Stimulated activated effector memory CD8-positive, alpha-beta T cell treated with anti-CD3 and anti-CD28 coated beads, Interleukin-12 subunit alpha, Interleukin-12 subunit beta, amount 100 ng/mL, for 72 hours (primary cell): ENCODE measurements around the gene EPB41L4A.
"Not testable (repeated sequence)": the region's sequence is repeated elsewhere in the genome, so short reads cannot be mapped to it uniquely, and the experiment has no call there.

Source experiments
- ATAC-seq: fragments of 150-1000 bp; cut with Tn5 transposase; 2 replicates; pipeline ENCODE4 v1.10.0; 2021
- DNase-seq, 2 donors: peaks; one replicate each; pipeline ENCODE4 v3.0.0; 2021 to 2022; ENCODE audit warnings: low spot score in 2 of 2
- H3K27ac Mint-ChIP-seq: one replicate; pipeline ENCODE4 v1.8.0; 2022; ENCODE audit warnings: mild to moderate bottlenecking, mixed read lengths
- H3K36me3 Mint-ChIP-seq: one replicate; pipeline ENCODE4 v1.8.0; 2022; ENCODE audit warnings: mild to moderate bottlenecking, mixed read lengths
- H3K4me1 Mint-ChIP-seq: one replicate; pipeline ENCODE4 v1.8.0; 2022; ENCODE audit warnings: mixed read lengths
- H3K4me3 Mint-ChIP-seq: one replicate; pipeline ENCODE4 v1.8.0; 2022; ENCODE audit warnings: mild to moderate bottlenecking, mixed read lengths
- H3K9me3 Mint-ChIP-seq: one replicate; pipeline ENCODE4 v1.8.0; 2022; ENCODE audit warnings: mixed read lengths

The EPB41L4A gene

DNA sequence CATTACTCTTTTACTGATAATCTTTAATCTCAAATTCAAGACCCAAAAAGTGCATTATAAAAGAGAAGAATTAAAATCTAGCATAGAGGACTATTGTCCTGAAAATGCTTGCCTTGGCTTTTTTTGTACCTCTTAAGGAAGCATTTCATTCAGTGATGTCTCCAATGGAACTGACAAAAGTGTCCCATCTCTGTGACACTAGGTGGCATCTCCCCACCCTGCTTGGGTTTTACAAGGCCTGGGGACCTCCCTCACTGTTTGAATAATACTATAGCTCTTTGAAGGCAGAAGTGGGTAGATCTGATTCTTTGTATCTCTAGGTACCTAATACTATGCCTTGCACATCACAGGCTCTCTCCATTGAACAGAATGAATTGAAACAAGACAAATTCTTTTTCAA lies 180.6 kb downstream of the EPB41L4A start:
- DNase-seq = no peak
- peak; percentile 21 for ATAC-seq
- Mint-ChIP-seq H3K9me3 (no peaks in the 10 kb centered on the region), H3K27ac (no peak overlapping the region), H3K36me3 (no peaks in the 10 kb centered on the region), H3K4me3 (no peak overlapping the region), H3K4me1 (no peaks in the 10 kb centered on the region)

GRCh38 chr5:112237456-112237855 lies 181.6 kb downstream of the EPB41L4A start:
- ATAC-seq (no peak), DNase-seq (no peak)
- H3K4me1 Mint-ChIP-seq = no peaks in the 10 kb centered on the region
- H3K9me3 Mint-ChIP-seq = no peaks in the 10 kb centered on the region
- no peak overlapping the region for H3K4me3 Mint-ChIP-seq
- no peak overlapping the region for H3K27ac Mint-ChIP-seq
- H3K36me3 Mint-ChIP-seq = no peaks in the 10 kb centered on the region

DNA sequence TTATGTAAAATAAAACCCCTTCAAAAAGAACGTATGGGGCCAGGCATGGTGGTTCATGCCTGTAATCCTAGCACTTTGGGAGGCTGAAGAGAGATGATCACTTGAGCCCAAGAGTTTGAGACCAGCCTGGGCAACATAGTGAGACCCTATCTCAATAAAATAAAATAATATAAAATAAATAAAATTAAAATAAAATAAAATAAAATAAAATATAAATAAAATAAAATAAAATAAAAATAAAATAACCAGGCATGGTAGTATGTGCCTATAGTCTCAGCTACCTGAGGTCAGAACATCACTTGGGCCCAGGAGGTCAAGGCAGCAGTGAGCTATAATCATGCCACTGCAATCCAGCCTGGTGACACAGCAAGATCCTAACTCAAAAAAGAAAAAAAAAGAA lies 185.1 kb downstream of the EPB41L4A start:
- DNase-seq (no peak), ATAC-seq (no peak)
- no peaks in the 10 kb centered on the region for H3K4me1 Mint-ChIP-seq
- no peaks in the 10 kb centered on the region for H3K9me3 Mint-ChIP-seq
- no peak overlapping the region for H3K4me3 Mint-ChIP-seq
- no peak overlapping the region for H3K27ac Mint-ChIP-seq
- no peaks in the 10 kb centered on the region for H3K36me3 Mint-ChIP-seq

DNA sequence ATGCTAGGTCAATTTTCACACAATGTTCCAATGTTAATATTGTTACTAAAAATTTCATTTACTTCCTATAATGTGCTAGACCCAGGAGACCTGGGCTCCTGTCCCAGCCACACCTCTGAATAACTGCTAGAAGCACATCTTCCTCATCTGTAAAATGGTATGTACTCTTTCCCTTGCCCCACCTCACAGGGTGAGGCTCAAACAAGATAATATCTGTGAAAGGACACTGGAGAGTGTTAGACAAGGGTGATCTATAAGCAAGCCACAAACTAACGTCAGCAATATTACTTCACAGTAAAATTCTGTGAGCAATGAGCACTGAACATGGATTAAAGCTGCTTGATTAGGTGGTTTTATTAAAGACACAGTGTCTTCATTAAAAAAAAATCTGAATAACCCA lies 186.4 kb downstream of the EPB41L4A start:
- ATAC-seq (no peak), DNase-seq (no peak)
- Mint-ChIP-seq H3K36me3 (no peaks in the 10 kb centered on the region), H3K4me1 (no peaks in the 10 kb centered on the region), H3K4me3 (no peak overlapping the region), H3K27ac (no peak overlapping the region), H3K9me3 (no peaks in the 10 kb centered on the region)

- no peak for DNase-seq
- H3K36me3 Mint-ChIP-seq = no peaks in the 10 kb centered on the region
- no peak for ATAC-seq
- H3K4me1 Mint-ChIP-seq = no peaks in the 10 kb centered on the region
- H3K27ac Mint-ChIP-seq = no peak overlapping the region
- no peaks in the 10 kb centered on the region for H3K9me3 Mint-ChIP-seq
- no peak overlapping the region for H3K4me3 Mint-ChIP-seq
These were observed 188.5 kb downstream of the EPB41L4A start for GRCh38 chr5:112230606-112231005.

DNA sequence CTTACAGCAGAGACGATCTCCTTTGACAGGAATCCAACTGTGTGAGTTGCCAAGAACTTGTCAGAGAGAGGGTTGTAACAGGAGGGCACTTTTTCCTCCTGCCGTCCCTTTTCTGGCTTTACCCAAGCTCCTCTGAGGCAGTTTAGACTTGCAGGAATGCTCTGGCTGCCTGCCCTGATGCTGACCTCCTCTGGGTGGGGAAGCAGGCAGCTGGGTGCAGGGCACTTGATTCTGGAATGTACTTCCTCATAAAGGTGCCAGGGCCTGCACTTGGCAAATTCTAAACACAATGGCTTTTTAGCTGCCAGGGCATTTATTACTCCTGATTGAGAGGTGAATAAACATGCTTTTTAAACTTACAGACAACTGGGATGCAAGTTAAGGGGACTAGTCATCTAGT lies 190.4 kb downstream of the EPB41L4A start:
- DNase-seq (no peak), ATAC-seq (no peak)
- Mint-ChIP-seq H3K9me3 (no peaks in the 10 kb centered on the region), H3K27ac (no peak overlapping the region), H3K4me1 (no peaks in the 10 kb centered on the region), H3K4me3 (no peak overlapping the region), H3K36me3 (no peaks in the 10 kb centered on the region)

DNA sequence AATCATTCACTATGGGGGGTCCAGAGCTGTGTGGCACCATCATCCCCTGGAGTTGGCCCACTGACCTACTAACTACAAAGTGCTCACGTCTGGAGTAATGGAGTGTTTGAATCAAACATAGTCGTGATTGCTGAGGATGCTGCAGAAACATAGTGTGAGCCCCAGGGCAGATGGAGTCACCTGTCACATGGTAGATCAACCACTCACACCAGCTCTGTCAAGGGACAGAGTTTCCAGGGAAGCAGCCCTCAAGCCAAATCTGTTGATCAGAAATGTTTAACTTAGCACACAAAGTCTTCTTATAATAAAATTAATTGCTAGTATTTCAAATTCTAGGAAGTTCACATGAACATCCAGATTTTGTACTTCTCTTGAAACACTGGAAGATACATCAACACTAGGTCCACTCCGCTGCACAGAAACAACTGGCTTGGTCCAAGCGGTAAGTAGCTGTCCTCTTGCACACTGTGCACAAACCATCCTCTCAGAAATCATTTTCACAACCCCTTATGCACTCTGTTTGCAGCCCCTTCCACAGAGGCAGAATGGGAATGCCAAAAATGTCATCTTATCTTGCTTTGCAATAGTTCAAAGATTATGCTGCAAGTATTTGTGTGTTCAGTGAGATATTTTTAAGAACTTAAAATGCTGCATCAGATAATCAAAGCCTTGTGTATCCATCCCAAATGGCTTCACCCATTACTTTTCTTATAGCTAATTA lies 191.0 kb downstream of the EPB41L4A start:
- Mint-ChIP-seq H3K27ac (no peak overlapping the region), H3K4me3 (no peak overlapping the region), H3K36me3 (no peaks in the 10 kb centered on the region), H3K4me1 (no peaks in the 10 kb centered on the region), H3K9me3 (no peaks in the 10 kb centered on the region)
- DNase-seq = no peak
- no peak for ATAC-seq

GRCh38 chr5:112226215-112226614 lies 192.9 kb downstream of the EPB41L4A start:
- H3K27ac Mint-ChIP-seq = no peak overlapping the region
- no peaks in the 10 kb centered on the region for H3K9me3 Mint-ChIP-seq
- DNase-seq = no peak
- H3K4me1 Mint-ChIP-seq = no peaks in the 10 kb centered on the region
- H3K4me3 Mint-ChIP-seq = no peak overlapping the region
- ATAC-seq = no peak
- no peaks in the 10 kb centered on the region for H3K36me3 Mint-ChIP-seq

DNA sequence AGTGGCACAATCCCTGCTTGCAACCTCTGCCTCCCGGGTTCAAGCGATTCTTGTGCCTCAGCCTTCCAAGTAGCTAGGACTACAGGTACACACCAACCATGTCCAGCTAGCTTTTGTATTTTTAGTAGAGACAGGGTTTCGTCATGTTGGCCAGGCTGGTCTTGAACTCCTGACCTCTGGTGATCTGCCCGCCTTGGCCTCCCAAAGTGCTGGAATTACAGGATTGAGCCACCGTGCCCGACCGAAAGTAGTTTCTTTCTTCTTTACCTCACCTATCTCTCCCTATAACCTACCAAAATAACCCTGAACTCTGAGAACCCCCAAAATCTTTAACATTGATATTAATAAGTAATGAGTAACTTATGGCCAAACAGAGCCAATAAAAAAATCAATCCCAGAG lies 196.1 kb downstream of the EPB41L4A start:
- H3K27ac Mint-ChIP-seq, DNase-seq, H3K36me3 Mint-ChIP-seq, ATAC-seq, H3K4me3 Mint-ChIP-seq, H3K4me1 Mint-ChIP-seq, H3K9me3 Mint-ChIP-seq: not testable (repeated sequence)

GRCh38 chr5:112221128-112221527 lies 197.9 kb downstream of the EPB41L4A start:
- H3K9me3 Mint-ChIP-seq = no peaks in the 10 kb centered on the region
- H3K4me1 Mint-ChIP-seq = no peaks in the 10 kb centered on the region
- H3K4me3 Mint-ChIP-seq = no peak overlapping the region
- DNase-seq (no peak), ATAC-seq (no peak)
- H3K36me3 Mint-ChIP-seq = no peaks in the 10 kb centered on the region
- H3K27ac Mint-ChIP-seq = no peak overlapping the region

- no peak overlapping the region for H3K27ac Mint-ChIP-seq
- H3K4me1 Mint-ChIP-seq = no peaks in the 10 kb centered on the region
- DNase-seq (no peak), ATAC-seq (no peak)
- no peaks in the 10 kb centered on the region for H3K9me3 Mint-ChIP-seq
- H3K4me3 Mint-ChIP-seq = no peak overlapping the region
- H3K36me3 Mint-ChIP-seq = no peaks in the 10 kb centered on the region
These were observed 200.1 kb downstream of the EPB41L4A start for GRCh38 chr5:112219000-112219399.

- DNase-seq (no peak), ATAC-seq (peak; percentile 13)
- Mint-ChIP-seq H3K4me3 (no peak overlapping the region), H3K4me1 (no peaks in the 10 kb centered on the region), H3K36me3 (no peaks in the 10 kb centered on the region), H3K27ac (no peak overlapping the region), H3K9me3 (no peaks in the 10 kb centered on the region)
These were observed 201.1 kb downstream of the EPB41L4A start for GRCh38 chr5:112217843-112218579.

DNA sequence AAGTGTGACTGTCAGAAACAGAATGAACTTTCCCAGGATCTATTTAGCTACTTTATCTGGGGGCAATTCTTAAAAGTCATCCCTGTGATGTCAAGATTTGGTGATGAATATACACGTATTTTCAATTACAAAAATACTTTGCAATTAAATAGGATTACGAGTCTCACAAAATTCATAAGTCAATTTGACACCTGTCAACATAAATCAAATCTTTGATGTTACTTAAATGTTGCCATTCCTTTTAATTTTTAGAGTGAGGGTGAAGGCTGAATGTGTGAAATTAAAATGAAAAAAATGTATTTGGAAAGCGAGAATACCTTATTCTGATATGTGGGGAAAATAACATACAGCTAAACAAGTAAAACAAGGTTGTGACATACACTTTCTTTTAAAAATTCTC lies 202.9 kb downstream of the EPB41L4A start:
- Mint-ChIP-seq H3K36me3 (no peaks in the 10 kb centered on the region), H3K27ac (no peak overlapping the region), H3K4me3 (no peak overlapping the region), H3K9me3 (no peaks in the 10 kb centered on the region), H3K4me1 (no peaks in the 10 kb centered on the region)
- no peak for DNase-seq
- no peak for ATAC-seq

GRCh38 chr5:112210430-112211005 lies 208.6 kb downstream of the EPB41L4A start:
- no peaks in the 10 kb centered on the region for H3K9me3 Mint-ChIP-seq
- H3K4me3 Mint-ChIP-seq = no peak overlapping the region
- no peak for DNase-seq
- H3K4me1 Mint-ChIP-seq = no peaks in the 10 kb centered on the region
- no peaks in the 10 kb centered on the region for H3K36me3 Mint-ChIP-seq
- no peak for ATAC-seq
- no peak overlapping the region for H3K27ac Mint-ChIP-seq

- no peak overlapping the region for H3K27ac Mint-ChIP-seq
- no peak for ATAC-seq
- no peak for DNase-seq
- H3K4me1 Mint-ChIP-seq = no peaks in the 10 kb centered on the region
- no peaks in the 10 kb centered on the region for H3K9me3 Mint-ChIP-seq
- H3K4me3 Mint-ChIP-seq = no peak overlapping the region
- no peaks in the 10 kb centered on the region for H3K36me3 Mint-ChIP-seq
These were observed 210.1 kb downstream of the EPB41L4A start for GRCh38 chr5:112208699-112209615.
